ENCODE measurements around the gene SAPCD2.

Gene SAPCD2

DNA sequence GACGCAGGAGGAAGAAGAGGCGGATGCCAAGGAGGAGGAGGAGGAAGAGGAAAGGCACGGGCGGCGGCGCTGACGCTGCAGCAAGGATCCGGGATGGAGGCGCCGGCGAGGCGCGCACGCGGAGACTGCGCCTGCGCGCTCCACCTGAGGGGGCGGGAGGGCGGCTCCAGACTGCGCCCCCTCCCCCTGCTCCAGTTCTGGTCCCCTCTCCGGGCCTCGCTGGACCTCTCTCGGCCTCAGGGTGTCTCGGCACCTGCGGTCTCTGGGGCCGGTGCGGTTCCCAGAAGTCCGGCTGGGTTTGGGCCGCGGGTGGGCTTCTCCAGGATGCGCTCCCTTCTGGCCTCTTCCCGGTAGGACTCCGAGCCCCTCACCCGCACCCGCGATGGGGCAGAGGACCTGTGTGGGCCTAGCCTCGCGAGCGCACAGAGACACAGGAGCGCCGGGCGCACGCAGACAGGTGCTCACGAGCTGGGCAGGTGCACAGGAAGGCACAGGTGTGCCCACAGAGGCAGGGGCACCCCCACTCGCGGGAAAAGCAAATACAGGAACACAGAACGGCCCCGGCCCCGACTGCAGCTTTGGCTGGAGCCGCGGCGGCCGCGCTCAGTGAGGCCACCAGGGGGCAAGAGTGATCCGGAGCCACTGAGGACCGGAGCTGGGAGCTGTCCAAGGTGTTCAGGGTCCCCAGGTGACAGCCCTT lies 24.1 kb downstream of the SAPCD2 start, which contains the start of gene NPDC1:
Gene NPDC1, minus strand, starts transcription at position 90 of the 700 bp plus-strand sequence. CDS start 188 bp downstream, outside the sequence.
- Mint-ChIP-seq H3K9me3 (no peaks in the 10 kb centered on the region), H3K27me3 (ENCODE audit: low read depth, poor library complexity) (peaks cover 82% of the 10 kb centered on the region), H3K4me3 (peak within 1 kb of the TSS; percentile 68), H3K36me3 (ENCODE audit: low read depth) (no peaks in the 10 kb centered on the region), H3K27ac (no peak within 1 kb of the TSS), H3K4me1 (no peaks in the 10 kb centered on the region)
- TF ChIP-seq CTCF (IDR thresholded peaks at IDR 0.05): peak; percentile 87
- peak; percentile 94 for DNase-seq

GRCh38 chr9:137045294-137046087 lies 24.9 kb downstream of the SAPCD2 start:
- Mint-ChIP-seq H3K27me3 (ENCODE audit: low read depth, poor library complexity) (peaks cover 74% of the 10 kb centered on the region), H3K4me1 (no peaks in the 10 kb centered on the region), H3K4me3 (peak overlapping the region; percentile 68), H3K9me3 (no peaks in the 10 kb centered on the region), H3K27ac (no peak overlapping the region), H3K36me3 (ENCODE audit: low read depth) (no peaks in the 10 kb centered on the region)
- no peak for TF ChIP-seq CTCF (IDR thresholded peaks at IDR 0.05)
- DNase-seq: peak; percentile 61

DNA sequence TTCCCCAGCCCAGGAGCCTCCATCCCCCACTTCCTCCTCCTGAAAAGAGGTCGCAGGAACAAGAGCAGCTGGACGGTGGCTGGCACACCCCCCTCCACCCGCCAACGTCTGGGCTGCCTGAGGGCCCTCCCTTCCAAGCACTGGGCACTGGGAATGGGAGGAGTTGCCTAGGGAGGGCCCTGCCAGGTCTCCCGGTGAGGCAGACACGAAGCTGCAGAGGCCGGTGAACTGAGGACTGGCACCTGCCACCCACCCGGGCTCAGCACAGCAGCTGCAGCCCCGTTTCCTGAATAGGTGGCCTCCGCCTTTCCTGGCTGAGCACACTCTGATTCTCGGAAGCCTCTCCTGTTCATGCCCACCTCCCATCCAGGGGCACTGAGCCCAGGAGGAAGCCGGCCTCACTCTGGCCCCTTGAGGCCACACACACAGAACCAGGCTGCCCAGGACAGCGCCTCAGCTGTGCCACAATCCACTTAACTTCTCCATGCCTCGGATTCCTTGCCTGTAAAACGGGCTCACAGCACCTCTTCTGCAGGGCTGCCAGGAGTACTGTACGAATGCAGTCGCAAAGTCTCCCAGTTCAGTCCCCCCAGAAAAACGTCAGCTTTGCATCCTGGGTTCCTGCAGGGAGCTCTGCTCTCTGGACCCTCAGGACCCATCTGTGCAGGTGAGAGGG lies 25.7 kb downstream of the SAPCD2 start:
- no peak for DNase-seq
- no peak overlapping the region for H3K27ac Mint-ChIP-seq
- peaks cover 66% of the 10 kb centered on the region for H3K27me3 Mint-ChIP-seq (ENCODE audit: low read depth, poor library complexity)
- no peaks in the 10 kb centered on the region for H3K9me3 Mint-ChIP-seq
- no peak for TF ChIP-seq CTCF (IDR thresholded peaks at IDR 0.05)
- H3K36me3 Mint-ChIP-seq (ENCODE audit: low read depth): no peaks in the 10 kb centered on the region
- H3K4me1 Mint-ChIP-seq: no peaks in the 10 kb centered on the region
- peak overlapping the region; percentile 59 for H3K4me3 Mint-ChIP-seq

- Mint-ChIP-seq H3K4me3 (no peak overlapping the region), H3K36me3 (ENCODE audit: low read depth) (no peaks in the 10 kb centered on the region), H3K4me1 (no peaks in the 10 kb centered on the region), H3K27ac (no peak overlapping the region), H3K9me3 (no peaks in the 10 kb centered on the region), H3K27me3 (ENCODE audit: low read depth, poor library complexity) (peaks cover 60% of the 10 kb centered on the region)
- no peak for DNase-seq
- no peak for TF ChIP-seq CTCF (IDR thresholded peaks at IDR 0.05)
Observed at GRCh38 chr9:137044037-137044436, 26.3 kb downstream of the SAPCD2 start.

GRCh38 chr9:137042751-137043727 lies 27.3 kb downstream of the SAPCD2 start:
- Mint-ChIP-seq H3K27me3 (ENCODE audit: low read depth, poor library complexity) (peaks cover 50% of the 10 kb centered on the region), H3K4me3 (no peak overlapping the region), H3K36me3 (ENCODE audit: low read depth) (no peaks in the 10 kb centered on the region), H3K9me3 (no peaks in the 10 kb centered on the region), H3K27ac (no peak overlapping the region), H3K4me1 (no peaks in the 10 kb centered on the region)
- no peak for DNase-seq
- TF ChIP-seq CTCF (IDR thresholded peaks at IDR 0.05): no peak
